Measurements from ENCODE around the gene PTGFRN.

GRCh38 chr1:116912846-116913245, 3.1 kb downstream of the PTGFRN start:
- TF ChIP-seq POLR2A (IDR thresholded peaks at IDR 0.05) (no peak), CTCF (IDR thresholded peaks at IDR 0.05) (no peak), EP300 (IDR thresholded peaks at IDR 0.05) (no peak)
